CD14-positive monocyte (primary cell): ENCODE results near the gene SCUBE1. TPM values are rescaled to one million over a fixed set of nuclear protein-coding genes. Genes with fewer than 3 reads are reported as not detected.

Experiments used
- DNase-seq, 3 donors: peaks; one replicate each; pipeline ENCODE4 v3.0.0-alpha.2; 2011 to 2022
- H2AFZ ChIP-seq: 2 replicates; pipeline ENCODE4 v1.6.0; 2012; ENCODE audit warnings: mild to moderate bottlenecking, low read depth, low read length, inconsistent platforms; ENCODE audit not compliant: insufficient read depth, poor library complexity, severe bottlenecking
- H3K27ac ChIP-seq, 2 donors: 1 replicate in 1 of 2; 2 replicates in 1 of 2; pipeline ENCODE4 v1.5.1; 2012 to 2013; ENCODE audit warnings: low read length in 2 of 2, control low read depth in 1 of 2, inconsistent platforms in 1 of 2, low read depth in 1 of 2, mild to moderate bottlenecking in 1 of 2
- H3K27me3 ChIP-seq, 2 donors: one replicate each; pipeline versions ENCODE4 v1.6.0 to v1.6.1; 2011 to 2013; ENCODE audit warnings: low read length in 2 of 2; ENCODE audit not compliant: control insufficient read depth in 2 of 2, insufficient read depth in 2 of 2
- H3K36me3 ChIP-seq, 2 donors: replicated peaks in 1 of 2; 1 replicate in 1 of 2; 2 replicates in 1 of 2; pipeline versions ENCODE4 v1.5.1 to v1.6.1; 2012 to 2013; ENCODE audit warnings: low read length in 2 of 2, control low read depth in 1 of 2, inconsistent platforms in 1 of 2, mild to moderate bottlenecking in 1 of 2; ENCODE audit not compliant: insufficient read depth in 2 of 2, control insufficient read depth in 1 of 2
- H3K4me1 ChIP-seq, 2 donors: 1 replicate in 1 of 2; 2 replicates in 1 of 2; pipeline versions ENCODE4 v1.5.1 to v1.6.1; 2012 to 2013; ENCODE audit warnings: low read length in 2 of 2, control low read depth in 1 of 2, inconsistent platforms in 1 of 2, mild to moderate bottlenecking in 1 of 2, moderate library complexity in 1 of 2; ENCODE audit not compliant: insufficient read depth in 2 of 2, control insufficient read depth in 1 of 2
- H3K4me2 ChIP-seq: replicated peaks from 2 replicates; pipeline ENCODE3; 2012; ENCODE audit warnings: low read length, moderate library complexity, mild to moderate bottlenecking; ENCODE audit not compliant: poor library complexity, severe bottlenecking; ENCODE audit errors: extremely low read depth
- H3K4me3 ChIP-seq, 3 experiments: fragments of 200-600 bp in 1 of 3; sonication (generic) in 1 of 3; replicated peaks in 1 of 3; 1 replicate in 2 of 3; 2 replicates in 1 of 3; pipeline ENCODE4 v1.5.1; 2011 to 2013; ENCODE audit warnings: low read length in 3 of 3, mild to moderate bottlenecking in 3 of 3, control low read depth in 2 of 3, low read depth in 2 of 3, inconsistent platforms in 1 of 3, moderate library complexity in 1 of 3
- H3K79me2 ChIP-seq: 2 replicates; pipeline ENCODE4 v1.6.0; 2012; ENCODE audit warnings: mild to moderate bottlenecking, control low read depth, inconsistent platforms, low read length, moderate library complexity; ENCODE audit not compliant: insufficient read depth
- H3K9ac ChIP-seq: 2 replicates; pipeline ENCODE4 v1.6.0; 2017; ENCODE audit warnings: low read length, mild to moderate bottlenecking; ENCODE audit not compliant: insufficient read depth, poor library complexity, severe bottlenecking
- H3K9me3 ChIP-seq, 2 donors: replicated peaks in 1 of 2; 1 replicate in 1 of 2; 2 replicates in 1 of 2; pipeline versions ENCODE4 v1.5.1 to v1.6.1; 2012 to 2013; ENCODE audit warnings: low read length in 2 of 2, control low read depth in 1 of 2; ENCODE audit not compliant: control insufficient read depth in 1 of 2, insufficient read depth in 1 of 2
- H4K20me1 ChIP-seq: 2 replicates; pipeline ENCODE4 v1.6.0; 2012; ENCODE audit warnings: mild to moderate bottlenecking, low read length, control low read depth, moderate library complexity; ENCODE audit not compliant: insufficient read depth
- H3K27ac Mint-ChIP-seq, 7 donors: one replicate each; pipeline ENCODE4 v1.8.0; 2020; ENCODE audit warnings: mild to moderate bottlenecking in 7 of 7, mixed read lengths in 7 of 7, moderate library complexity in 6 of 7, inconsistent platforms in 2 of 7
- H3K27me3 Mint-ChIP-seq, 3 donors: one replicate each; pipeline ENCODE4 v1.8.0; 2021 to 2022; ENCODE audit warnings: low read depth in 3 of 3, mild to moderate bottlenecking in 3 of 3, mixed read lengths in 3 of 3, moderate library complexity in 3 of 3, inconsistent platforms in 1 of 3
- H3K36me3 Mint-ChIP-seq, 2 donors: one replicate each; pipeline ENCODE4 v1.8.0; 2020; ENCODE audit warnings: mixed read lengths in 2 of 2, inconsistent platforms in 1 of 2, mild to moderate bottlenecking in 1 of 2
- H3K4me1 Mint-ChIP-seq: one replicate; pipeline ENCODE4 v1.8.0; 2020; ENCODE audit warnings: mild to moderate bottlenecking, mixed read lengths
- H3K4me3 Mint-ChIP-seq, 2 donors: one replicate each; pipeline ENCODE4 v1.8.0; 2020; ENCODE audit warnings: mild to moderate bottlenecking in 2 of 2, mixed read lengths in 2 of 2, moderate library complexity in 1 of 2
- H3K9me3 Mint-ChIP-seq, 7 donors: one replicate each; pipeline ENCODE4 v1.8.0; 2020 to 2022; ENCODE audit warnings: mixed read lengths in 7 of 7, mild to moderate bottlenecking in 6 of 7, moderate library complexity in 6 of 7, inconsistent platforms in 2 of 7
- CTCF ChIP-seq: fragments of 200-600 bp; IDR thresholded peaks from one replicate; pipeline ENCODE4 v1.8.0; 2022; ENCODE audit warnings: antibody characterized with exemption, mild to moderate bottlenecking
- WGBS: methylation state at CpG from one replicate; pipeline ENCODE4 v1.1.5; 2013; ENCODE audit warnings: missing lambda C conversion rate; ENCODE audit not compliant: insufficient coverage; 5-methylcytosine and 5-hydroxymethylcytosine counted together
- intact Hi-C, 2 donors: fragments of 100-400 bp; cut with micrococcal nuclease; formaldehyde crosslinking; loops; one replicate each; pipeline versions ENCODE4 v1.15.0 to v1.15.1; 2023
- polyA plus RNA-seq, 3 donors: library from polyadenylated mRNA; depleted of rRNA in 1 of 3; unstranded in 2 of 3; stranded (reverse) in 1 of 3; fragments of 300-500 nt in 2 of 3; fragments of >200 nt in 1 of 3; fragmentation: Illumina TruSeq in 2 of 3; gene quantifications; 1 replicate in 2 of 3; 2 replicates in 1 of 3; pipeline ENCODE4 v1.2.3, GENCODE V29; 2012 to 2021

Gene SCUBE1
- polyA plus RNA-seq, 3 donors, result 0.20 to 0.32 (median 0.26) TPM

DNA sequence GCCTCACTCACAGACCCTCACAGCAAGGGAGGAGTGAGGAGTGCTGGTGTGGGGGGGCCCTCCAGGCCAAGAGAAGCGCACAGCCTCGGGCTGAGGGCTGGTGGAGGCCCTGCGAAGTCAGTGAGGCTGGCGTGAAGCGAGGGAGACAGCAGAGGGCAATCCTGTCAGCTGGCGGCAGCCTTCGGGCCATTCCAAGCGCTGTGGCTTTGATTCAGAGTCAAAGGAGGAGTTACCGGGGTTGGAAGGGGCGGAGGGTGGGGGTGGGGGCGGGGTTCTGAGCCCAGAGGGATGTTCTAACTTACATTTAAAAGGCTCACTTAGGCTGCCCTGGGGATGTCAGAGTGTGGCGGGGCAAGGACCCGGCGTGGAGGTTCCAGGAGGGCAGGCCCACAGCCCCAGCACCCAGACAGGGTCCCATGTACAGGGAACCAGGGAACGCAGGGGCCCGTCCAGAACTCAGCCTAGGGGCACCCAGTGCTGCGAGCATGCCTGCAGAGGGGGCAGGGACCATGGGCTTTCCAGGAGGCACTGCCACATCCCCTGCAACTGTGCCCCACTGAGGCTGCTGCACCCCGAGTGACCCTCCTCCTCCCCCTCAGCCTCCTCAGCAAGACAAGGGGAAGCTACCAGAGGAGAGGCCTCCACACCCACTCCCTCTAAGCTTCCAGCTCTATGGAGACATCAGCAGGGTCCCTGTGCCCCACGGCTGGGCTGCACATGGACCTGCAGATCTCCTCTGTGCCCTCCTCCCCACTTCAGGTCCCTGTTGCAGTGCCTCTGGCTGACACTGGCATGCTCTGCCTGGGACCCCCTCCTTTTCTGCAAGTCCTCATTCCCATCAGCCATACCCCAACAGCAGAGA is 116.6 kb downstream of the SCUBE1 start:
- peaks cover 5% of the 10 kb centered on the region for H3K4me1 Mint-ChIP-seq
- Histone ChIP-seq H3K36me3 (no peaks in the 10 kb centered on the region), H3K9ac (no peak overlapping the region), H3K4me1 (no peaks in the 10 kb centered on the region), H4K20me1 (no peaks in the 10 kb centered on the region), H3K9me3 (no peaks in the 10 kb centered on the region), H3K79me2 (no peaks in the 10 kb centered on the region), H3K4me3 (no peak overlapping the region), H3K27ac (no peak overlapping the region), H2AFZ (no peak overlapping the region), H3K27me3 (no peaks in the 10 kb centered on the region), H3K4me2 (no peak overlapping the region)
- peaks cover under 1 to 3% (median 3%) of the 10 kb centered on the region in 3 donors for H3K27me3 Mint-ChIP-seq
- WGBS, result 87% methylated on average over 8 of the region's 19 CpGs
- no peak for DNase-seq
- H3K36me3 Mint-ChIP-seq, result no peaks in the 10 kb centered on the region
- TF ChIP-seq CTCF, result no peak
- H3K4me3 Mint-ChIP-seq, result no peak overlapping the region
- H3K27ac Mint-ChIP-seq, result no peak overlapping the region
- peaks cover 0 to 1% (median 0%) of the 10 kb centered on the region in 7 donors for H3K9me3 Mint-ChIP-seq
- intact Hi-C loops, result no loop called here

GRCh38 chr22:43225609-43226008 is 117.6 kb downstream of the SCUBE1 start:
- no peaks in the 10 kb centered on the region for H3K4me1 ChIP-seq
- H3K27ac Mint-ChIP-seq, result no peak overlapping the region
- intact Hi-C loops, result no loop called here
- no peak overlapping the region for H3K27ac ChIP-seq
- DNase-seq, result no peak
- H3K9ac ChIP-seq, result no peak overlapping the region
- no peak overlapping the region for H3K4me3 ChIP-seq
- no peaks in the 10 kb centered on the region for H4K20me1 ChIP-seq
- no peak overlapping the region for H3K4me3 Mint-ChIP-seq
- no peaks in the 10 kb centered on the region for H3K36me3 ChIP-seq
- H2AFZ ChIP-seq, result no peak overlapping the region
- no peaks in the 10 kb centered on the region for H3K27me3 ChIP-seq
- H3K4me1 Mint-ChIP-seq, result no peaks in the 10 kb centered on the region
- no peaks in the 10 kb centered on the region for H3K79me2 ChIP-seq
- H3K4me2 ChIP-seq, result no peak overlapping the region
- 96% methylated on average over 7 of the region's 8 CpGs for WGBS
- H3K9me3 ChIP-seq, result no peaks in the 10 kb centered on the region
- no peak for TF ChIP-seq CTCF
- H3K9me3 Mint-ChIP-seq, result no peaks in the 10 kb centered on the region
- no peaks in the 10 kb centered on the region for H3K36me3 Mint-ChIP-seq
- H3K27me3 Mint-ChIP-seq, result peaks cover 0 to 3% (median 0%) of the 10 kb centered on the region in 3 donors
